ENCODE results near the gene C5orf63.
A peak's percentile ranks its signal among the peaks of the same experiment; 100 is the strongest.

The C5orf63 gene

DNA sequence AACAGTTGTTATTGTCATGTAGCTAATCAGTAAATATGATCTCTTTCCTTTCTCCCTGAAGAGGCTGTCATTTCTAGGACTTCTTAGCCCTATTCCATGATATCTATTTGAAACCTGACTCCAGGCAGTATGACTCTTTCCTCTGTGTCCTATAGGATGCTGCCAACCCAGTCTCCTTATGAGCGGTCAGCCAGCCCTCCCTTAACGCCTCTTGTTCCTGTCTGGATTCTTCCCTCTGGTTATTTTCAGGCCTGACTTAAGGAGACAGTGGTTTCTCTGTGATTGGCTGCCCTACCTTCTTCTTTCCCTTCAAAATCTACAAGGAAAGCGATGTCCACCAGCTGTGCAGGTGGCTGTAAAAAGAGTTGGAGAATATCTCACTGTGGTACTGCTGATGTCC is 19.4 kb upstream of the C5orf63 start:
- TF ChIP-seq TCF4 (CRISPR knock-in tag; IDR thresholded peaks at IDR 0.05; ENCODE audit: borderline replicate concordance): 0 out of 2 replicates have a peak, but pooled peaks have one; percentile 13
- TF ChIP-seq ZFP3 (CRISPR knock-in tag; IDR thresholded peaks at IDR 0.05): no peak
- ATAC-seq: peak; percentile 100

DNA sequence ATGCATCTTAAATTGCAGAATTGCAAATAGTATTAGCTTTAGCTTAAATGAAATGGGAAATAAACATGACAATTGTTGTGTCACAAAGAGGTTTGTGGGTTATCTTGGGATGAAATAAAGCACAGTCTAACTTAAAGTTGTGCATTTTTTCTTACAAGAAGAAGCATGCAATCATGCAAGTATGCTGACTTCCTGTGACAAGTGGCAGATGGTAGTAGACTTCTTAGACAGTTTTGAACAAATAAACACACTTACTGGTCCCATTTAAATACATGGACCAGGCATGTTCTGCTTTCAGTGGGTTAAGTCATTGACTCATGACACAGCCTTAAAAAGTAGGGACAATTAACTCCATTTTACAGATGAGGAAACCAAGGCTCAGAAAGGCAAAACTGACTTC is 15.9 kb upstream of the C5orf63 start:
- ATAC-seq: no peak
- TF ChIP-seq TOX (CRISPR knock-in tag; IDR thresholded peaks at IDR 0.05; ENCODE audit: borderline replicate concordance) (no peak), RARB (CRISPR knock-in tag; IDR thresholded peaks at IDR 0.05) (no peak), ZNF8 (CRISPR knock-in tag; IDR thresholded peaks at IDR 0.05) (no peak), ZNF565 (CRISPR knock-in tag; conservative IDR thresholded peaks at IDR 0.05; ENCODE audit: low read depth) (no peak), ARNTL (CRISPR knock-in tag; IDR thresholded peaks at IDR 0.05; ENCODE audit: borderline replicate concordance, low read depth) (no peak), ESRRG (CRISPR knock-in tag; IDR thresholded peaks at IDR 0.05) (no peak)
- TF ChIP-seq, protein P1, sequence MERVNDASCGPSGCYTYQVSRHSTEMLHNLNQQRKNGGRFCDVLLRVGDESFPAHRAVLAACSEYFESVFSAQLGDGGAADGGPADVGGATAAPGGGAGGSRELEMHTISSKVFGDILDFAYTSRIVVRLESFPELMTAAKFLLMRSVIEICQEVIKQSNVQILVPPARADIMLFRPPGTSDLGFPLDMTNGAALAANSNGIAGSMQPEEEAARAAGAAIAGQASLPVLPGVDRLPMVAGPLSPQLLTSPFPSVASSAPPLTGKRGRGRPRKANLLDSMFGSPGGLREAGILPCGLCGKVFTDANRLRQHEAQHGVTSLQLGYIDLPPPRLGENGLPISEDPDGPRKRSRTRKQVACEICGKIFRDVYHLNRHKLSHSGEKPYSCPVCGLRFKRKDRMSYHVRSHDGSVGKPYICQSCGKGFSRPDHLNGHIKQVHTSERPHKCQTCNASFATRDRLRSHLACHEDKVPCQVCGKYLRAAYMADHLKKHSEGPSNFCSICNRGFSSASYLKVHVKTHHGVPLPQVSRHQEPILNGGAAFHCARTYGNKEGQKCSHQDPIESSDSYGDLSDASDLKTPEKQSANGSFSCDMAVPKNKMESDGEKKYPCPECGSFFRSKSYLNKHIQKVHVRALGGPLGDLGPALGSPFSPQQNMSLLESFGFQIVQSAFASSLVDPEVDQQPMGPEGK (CRISPR knock-in tag; IDR thresholded peaks at IDR 0.05; ENCODE audit: borderline replicate concordance): no peak
- TF ChIP-seq, protein P2, sequence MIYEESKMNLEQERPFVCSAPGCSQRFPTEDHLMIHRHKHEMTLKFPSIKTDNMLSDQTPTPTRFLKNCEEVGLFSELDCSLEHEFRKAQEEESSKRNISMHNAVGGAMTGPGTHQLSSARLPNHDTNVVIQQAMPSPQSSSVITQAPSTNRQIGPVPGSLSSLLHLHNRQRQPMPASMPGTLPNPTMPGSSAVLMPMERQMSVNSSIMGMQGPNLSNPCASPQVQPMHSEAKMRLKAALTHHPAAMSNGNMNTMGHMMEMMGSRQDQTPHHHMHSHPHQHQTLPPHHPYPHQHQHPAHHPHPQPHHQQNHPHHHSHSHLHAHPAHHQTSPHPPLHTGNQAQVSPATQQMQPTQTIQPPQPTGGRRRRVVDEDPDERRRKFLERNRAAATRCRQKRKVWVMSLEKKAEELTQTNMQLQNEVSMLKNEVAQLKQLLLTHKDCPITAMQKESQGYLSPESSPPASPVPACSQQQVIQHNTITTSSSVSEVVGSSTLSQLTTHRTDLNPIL (CRISPR knock-in tag; IDR thresholded peaks at IDR 0.05; ENCODE audit: low read depth): no peak
- TF ChIP-seq, protein P3, sequence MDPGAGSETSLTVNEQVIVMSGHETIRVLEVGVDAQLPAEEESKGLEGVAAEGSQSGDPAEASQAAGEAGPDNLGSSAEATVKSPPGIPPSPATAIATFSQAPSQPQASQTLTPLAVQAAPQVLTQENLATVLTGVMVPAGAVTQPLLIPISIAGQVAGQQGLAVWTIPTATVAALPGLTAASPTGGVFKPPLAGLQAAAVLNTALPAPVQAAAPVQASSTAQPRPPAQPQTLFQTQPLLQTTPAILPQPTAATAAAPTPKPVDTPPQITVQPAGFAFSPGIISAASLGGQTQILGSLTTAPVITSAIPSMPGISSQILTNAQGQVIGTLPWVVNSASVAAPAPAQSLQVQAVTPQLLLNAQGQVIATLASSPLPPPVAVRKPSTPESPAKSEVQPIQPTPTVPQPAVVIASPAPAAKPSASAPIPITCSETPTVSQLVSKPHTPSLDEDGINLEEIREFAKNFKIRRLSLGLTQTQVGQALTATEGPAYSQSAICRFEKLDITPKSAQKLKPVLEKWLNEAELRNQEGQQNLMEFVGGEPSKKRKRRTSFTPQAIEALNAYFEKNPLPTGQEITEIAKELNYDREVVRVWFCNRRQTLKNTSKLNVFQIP (CRISPR knock-in tag; IDR thresholded peaks at IDR 0.05; ENCODE audit: borderline replicate concordance, low read depth): no peak
- TF ChIP-seq, protein P4, sequence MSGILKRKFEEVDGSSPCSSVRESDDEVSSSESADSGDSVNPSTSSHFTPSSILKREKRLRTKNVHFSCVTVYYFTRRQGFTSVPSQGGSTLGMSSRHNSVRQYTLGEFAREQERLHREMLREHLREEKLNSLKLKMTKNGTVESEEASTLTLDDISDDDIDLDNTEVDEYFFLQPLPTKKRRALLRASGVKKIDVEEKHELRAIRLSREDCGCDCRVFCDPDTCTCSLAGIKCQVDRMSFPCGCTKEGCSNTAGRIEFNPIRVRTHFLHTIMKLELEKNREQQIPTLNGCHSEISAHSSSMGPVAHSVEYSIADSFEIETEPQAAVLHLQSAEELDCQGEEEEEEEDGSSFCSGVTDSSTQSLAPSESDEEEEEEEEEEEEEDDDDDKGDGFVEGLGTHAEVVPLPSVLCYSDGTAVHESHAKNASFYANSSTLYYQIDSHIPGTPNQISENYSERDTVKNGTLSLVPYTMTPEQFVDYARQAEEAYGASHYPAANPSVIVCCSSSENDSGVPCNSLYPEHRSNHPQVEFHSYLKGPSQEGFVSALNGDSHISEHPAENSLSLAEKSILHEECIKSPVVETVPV (CRISPR knock-in tag; IDR thresholded peaks at IDR 0.05): no peak

DNA sequence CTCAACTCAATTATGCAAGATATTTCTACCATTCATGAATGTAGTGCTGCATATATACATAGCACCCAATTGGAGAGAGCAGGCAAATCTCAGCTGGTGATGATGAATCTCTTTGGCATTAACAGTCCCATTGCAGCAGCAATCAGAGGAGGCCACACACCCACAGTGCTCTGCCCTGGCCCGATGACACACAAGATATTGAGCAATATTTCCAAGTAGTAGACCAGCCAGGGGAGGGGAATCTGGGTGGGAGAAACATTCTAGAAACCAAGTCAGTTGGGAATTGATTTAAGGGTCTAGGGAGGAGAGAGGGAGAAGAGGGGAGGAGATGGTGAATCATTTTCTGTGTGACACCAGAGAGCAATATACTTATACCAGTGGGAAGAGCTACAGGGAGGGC is 14.9 kb upstream of the C5orf63 start:
- peak; percentile 29; the same call in 2 of the 3 replicates for ATAC-seq
- TF ChIP-seq ZC3H10 (CRISPR knock-in tag; IDR thresholded peaks at IDR 0.05) (no peak), ARNTL (CRISPR knock-in tag; IDR thresholded peaks at IDR 0.05; ENCODE audit: borderline replicate concordance, low read depth) (no peak), ZNF565 (CRISPR knock-in tag; conservative IDR thresholded peaks at IDR 0.05; ENCODE audit: low read depth) (no peak), ZFP30 (CRISPR knock-in tag; IDR thresholded peaks at IDR 0.05) (no peak), CSDC2 (CRISPR knock-in tag; IDR thresholded peaks at IDR 0.05) (no peak), ESRRG (CRISPR knock-in tag; IDR thresholded peaks at IDR 0.05) (no peak), ZNF8 (CRISPR knock-in tag; IDR thresholded peaks at IDR 0.05) (no peak), GLIS3 (CRISPR knock-in tag; IDR thresholded peaks at IDR 0.05) (no peak), PPARA (CRISPR knock-in tag; IDR thresholded peaks at IDR 0.05; ENCODE audit: borderline replicate concordance) (no peak), RARB (CRISPR knock-in tag; IDR thresholded peaks at IDR 0.05) (no peak), ZNF70 (CRISPR knock-in tag; IDR thresholded peaks at IDR 0.05) (no peak)

DNA sequence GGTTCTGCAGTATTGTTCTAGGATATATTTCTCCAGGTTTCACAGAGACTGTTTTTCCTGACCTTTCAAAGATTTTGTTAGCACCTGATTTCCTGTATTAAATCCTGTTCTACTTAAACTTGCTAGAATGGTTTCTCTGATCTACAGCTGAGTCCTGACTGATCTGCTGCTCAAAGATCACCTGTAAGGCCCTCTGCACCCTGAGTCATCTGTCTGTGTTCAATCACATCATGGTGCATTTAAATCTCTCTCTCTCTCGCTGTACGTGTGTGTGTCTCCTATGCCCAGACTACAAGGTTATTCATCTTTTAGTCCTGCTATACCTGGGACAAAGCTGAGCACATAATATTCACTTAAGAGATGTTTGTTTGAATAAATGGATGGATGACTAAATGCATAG is 13.3 kb upstream of the C5orf63 start:
- no peak for ATAC-seq
- no peak for TF ChIP-seq TOX (CRISPR knock-in tag; IDR thresholded peaks at IDR 0.05; ENCODE audit: borderline replicate concordance)
- TF ChIP-seq, protein P3 (CRISPR knock-in tag; IDR thresholded peaks at IDR 0.05; ENCODE audit: borderline replicate concordance, low read depth): no peak
- TF ChIP-seq ZFP30 (CRISPR knock-in tag; IDR thresholded peaks at IDR 0.05): no peak
- no peak for TF ChIP-seq BACH2 (CRISPR knock-in tag; IDR thresholded peaks at IDR 0.05; ENCODE audit: borderline replicate concordance)
- no peak for TF ChIP-seq ESRRG (CRISPR knock-in tag; IDR thresholded peaks at IDR 0.05)
- TF ChIP-seq, protein P1 (CRISPR knock-in tag; IDR thresholded peaks at IDR 0.05; ENCODE audit: borderline replicate concordance): no peak
- TF ChIP-seq, protein P5, sequence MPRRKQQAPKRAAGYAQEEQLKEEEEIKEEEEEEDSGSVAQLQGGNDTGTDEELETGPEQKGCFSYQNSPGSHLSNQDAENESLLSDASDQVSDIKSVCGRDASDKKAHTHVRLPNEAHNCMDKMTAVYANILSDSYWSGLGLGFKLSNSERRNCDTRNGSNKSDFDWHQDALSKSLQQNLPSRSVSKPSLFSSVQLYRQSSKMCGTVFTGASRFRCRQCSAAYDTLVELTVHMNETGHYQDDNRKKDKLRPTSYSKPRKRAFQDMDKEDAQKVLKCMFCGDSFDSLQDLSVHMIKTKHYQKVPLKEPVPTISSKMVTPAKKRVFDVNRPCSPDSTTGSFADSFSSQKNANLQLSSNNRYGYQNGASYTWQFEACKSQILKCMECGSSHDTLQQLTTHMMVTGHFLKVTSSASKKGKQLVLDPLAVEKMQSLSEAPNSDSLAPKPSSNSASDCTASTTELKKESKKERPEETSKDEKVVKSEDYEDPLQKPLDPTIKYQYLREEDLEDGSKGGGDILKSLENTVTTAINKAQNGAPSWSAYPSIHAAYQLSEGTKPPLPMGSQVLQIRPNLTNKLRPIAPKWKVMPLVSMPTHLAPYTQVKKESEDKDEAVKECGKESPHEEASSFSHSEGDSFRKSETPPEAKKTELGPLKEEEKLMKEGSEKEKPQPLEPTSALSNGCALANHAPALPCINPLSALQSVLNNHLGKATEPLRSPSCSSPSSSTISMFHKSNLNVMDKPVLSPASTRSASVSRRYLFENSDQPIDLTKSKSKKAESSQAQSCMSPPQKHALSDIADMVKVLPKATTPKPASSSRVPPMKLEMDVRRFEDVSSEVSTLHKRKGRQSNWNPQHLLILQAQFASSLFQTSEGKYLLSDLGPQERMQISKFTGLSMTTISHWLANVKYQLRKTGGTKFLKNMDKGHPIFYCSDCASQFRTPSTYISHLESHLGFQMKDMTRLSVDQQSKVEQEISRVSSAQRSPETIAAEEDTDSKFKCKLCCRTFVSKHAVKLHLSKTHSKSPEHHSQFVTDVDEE (CRISPR knock-in tag; IDR thresholded peaks at IDR 0.05): no peak
